Progenitor cell of endocrine pancreas (in vitro differentiated cells): ENCODE results near the gene EFEMP2. TPM values are rescaled to one million over a fixed set of nuclear protein-coding genes. Genes with fewer than 3 reads are reported as not detected.
A peak's percentile ranks its signal among the peaks of the same experiment; 100 is the strongest.

Experiments
- DNase-seq: peaks from one replicate; pipeline ENCODE4 v3.0.0; 2021; ENCODE audit warnings: low spot score; ENCODE audit not compliant: unreplicated experiment
- H3K27ac Mint-ChIP-seq: 2 replicates; pipeline ENCODE4 v1.8.0; 2021; ENCODE audit warnings: mild to moderate bottlenecking, moderate library complexity, mixed read lengths
- H3K27me3 Mint-ChIP-seq: 2 replicates; pipeline ENCODE4 v1.8.0; 2021; ENCODE audit warnings: mixed read lengths
- H3K36me3 Mint-ChIP-seq: 2 replicates; pipeline ENCODE4 v1.8.0; 2022; ENCODE audit warnings: mixed read lengths; ENCODE audit not compliant: insufficient read depth
- H3K4me1 Mint-ChIP-seq: 2 replicates; pipeline ENCODE4 v1.8.0; 2021; ENCODE audit warnings: low read depth, mixed read lengths
- H3K4me3 Mint-ChIP-seq: 2 replicates; pipeline ENCODE4 v1.8.0; 2021; ENCODE audit warnings: low read depth, mild to moderate bottlenecking, moderate library complexity, mixed read lengths
- H3K9me3 Mint-ChIP-seq: 2 replicates; pipeline ENCODE4 v1.8.0; 2021; ENCODE audit warnings: low read depth, mixed read lengths
- total RNA-seq: library from RNA; stranded (reverse); gene quantifications from 2 replicates; pipeline ENCODE4 v1.2.1, GENCODE V29; 2021
- TF ChIP-seq, protein P1 (sequence below): fragments of 200-600 bp; sonication (generic); IDR thresholded peaks from one replicate; pipeline ENCODE4 v1.5.0; 2021; ENCODE audit warnings: antibody characterized with exemption, mild to moderate bottlenecking; ENCODE audit not compliant: unreplicated experiment

The EFEMP2 gene
- total RNA-seq, 1 donor from 2014 or later, result 90.5 TPM

DNA sequence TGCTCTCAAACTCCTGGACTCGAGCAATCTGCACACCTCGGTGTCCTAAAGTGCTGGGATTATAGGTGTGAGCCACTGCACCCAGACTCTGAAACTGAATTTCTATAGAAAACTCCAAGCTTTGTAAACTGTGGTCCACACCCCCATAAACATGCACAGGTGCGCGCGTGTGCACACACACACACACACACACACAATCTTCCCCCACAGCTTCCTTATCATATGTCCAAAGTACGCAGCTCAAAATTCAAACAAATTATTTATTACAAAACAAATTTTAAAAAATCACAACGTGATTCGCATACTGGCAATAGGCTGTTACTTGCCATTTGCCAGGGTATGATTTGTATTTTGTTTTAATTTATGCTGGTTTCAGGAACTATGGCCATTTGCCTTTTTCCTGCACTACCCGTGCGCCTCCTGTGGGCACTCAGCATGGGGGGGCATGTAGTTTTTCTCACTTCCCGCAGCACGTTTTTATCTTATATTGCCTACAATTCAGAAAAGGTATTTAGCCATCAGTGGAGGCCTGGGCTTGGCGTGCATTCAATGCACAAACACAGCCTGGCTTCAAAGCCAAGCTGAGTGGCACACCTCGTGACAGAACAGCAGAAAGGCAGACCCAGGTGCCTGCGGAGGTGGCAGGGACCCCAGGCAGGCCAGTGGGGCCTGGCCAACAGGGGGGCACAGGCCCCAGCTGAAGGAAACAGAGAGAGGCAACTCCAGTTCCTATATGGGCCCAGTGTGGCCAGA is 49.6 kb downstream of the EFEMP2 start:
- no peak for DNase-seq
- Mint-ChIP-seq H3K27ac (no peak overlapping the region), H3K36me3 (no peaks in the 10 kb centered on the region), H3K4me3 (no peak overlapping the region), H3K27me3 (no peaks in the 10 kb centered on the region), H3K4me1 (no peaks in the 10 kb centered on the region), H3K9me3 (no peaks in the 10 kb centered on the region)
- TF ChIP-seq, protein P1, sequence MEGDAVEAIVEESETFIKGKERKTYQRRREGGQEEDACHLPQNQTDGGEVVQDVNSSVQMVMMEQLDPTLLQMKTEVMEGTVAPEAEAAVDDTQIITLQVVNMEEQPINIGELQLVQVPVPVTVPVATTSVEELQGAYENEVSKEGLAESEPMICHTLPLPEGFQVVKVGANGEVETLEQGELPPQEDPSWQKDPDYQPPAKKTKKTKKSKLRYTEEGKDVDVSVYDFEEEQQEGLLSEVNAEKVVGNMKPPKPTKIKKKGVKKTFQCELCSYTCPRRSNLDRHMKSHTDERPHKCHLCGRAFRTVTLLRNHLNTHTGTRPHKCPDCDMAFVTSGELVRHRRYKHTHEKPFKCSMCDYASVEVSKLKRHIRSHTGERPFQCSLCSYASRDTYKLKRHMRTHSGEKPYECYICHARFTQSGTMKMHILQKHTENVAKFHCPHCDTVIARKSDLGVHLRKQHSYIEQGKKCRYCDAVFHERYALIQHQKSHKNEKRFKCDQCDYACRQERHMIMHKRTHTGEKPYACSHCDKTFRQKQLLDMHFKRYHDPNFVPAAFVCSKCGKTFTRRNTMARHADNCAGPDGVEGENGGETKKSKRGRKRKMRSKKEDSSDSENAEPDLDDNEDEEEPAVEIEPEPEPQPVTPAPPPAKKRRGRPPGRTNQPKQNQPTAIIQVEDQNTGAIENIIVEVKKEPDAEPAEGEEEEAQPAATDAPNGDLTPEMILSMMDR, result no peak

DNA sequence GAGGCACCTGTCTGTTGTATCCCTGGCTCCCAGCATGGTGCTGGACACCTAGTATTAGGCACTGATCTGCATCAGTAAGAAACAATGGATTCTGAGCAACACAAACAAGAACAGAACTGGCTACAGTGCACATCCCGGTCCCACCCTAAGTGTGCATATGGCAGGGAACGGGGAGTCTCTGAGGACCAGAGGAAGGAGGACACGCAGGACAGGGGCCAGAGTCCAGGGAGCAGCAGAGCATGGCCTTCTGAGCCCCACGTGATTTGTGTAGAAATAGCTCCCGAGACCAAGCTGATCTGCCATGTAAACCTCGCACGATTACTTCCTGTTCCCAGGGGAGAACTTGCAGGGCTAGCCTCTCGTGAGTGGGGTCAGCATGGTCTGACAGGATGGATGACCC is 51.5 kb downstream of the EFEMP2 start:
- Mint-ChIP-seq H3K4me3 (no peak overlapping the region), H3K27ac (no peak overlapping the region)

DNA sequence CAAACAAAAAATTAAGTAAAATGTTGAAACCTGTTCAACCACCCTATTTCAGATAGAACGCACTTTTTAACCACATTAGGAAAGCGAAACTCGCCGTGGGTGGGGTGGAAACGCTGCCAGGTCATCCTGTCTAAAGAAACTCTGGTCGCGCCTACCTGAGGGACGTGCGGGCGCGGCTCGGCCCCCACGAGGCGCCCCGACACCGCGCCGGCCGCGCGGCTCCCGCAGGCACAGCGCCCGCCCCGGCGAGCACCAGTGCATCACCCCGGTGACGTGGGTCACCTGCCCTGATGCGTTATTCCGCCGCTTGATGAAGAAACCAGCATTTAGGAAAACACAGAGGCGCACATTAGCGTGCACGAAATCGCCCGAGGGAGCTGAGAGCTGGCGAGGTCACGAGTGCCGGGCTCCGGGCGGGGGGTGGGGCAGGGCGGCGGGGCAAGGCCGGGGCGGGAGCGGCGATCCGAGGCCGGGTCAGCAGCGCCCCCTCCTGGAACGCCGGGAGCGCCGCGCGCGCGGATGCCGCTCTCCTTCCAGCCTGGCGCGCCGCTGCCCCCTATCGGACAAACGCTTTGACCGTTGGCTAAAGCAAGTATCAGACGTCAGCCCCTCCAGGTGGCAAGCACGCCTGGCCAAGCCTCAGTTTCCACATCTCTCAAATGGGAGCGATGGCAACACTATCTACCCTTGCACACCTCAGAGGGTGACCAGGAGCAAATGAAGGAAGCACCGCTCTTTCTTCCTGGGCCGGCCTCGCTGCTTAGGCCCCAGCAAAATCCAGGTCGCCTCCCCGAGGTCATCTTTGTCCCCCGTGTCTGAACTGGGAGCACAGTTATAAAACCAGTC is 54.5 kb downstream of the EFEMP2 start:
- Mint-ChIP-seq H3K27me3 (no peaks in the 10 kb centered on the region), H3K27ac (peak overlapping the region; percentile 91), H3K4me1 (peaks cover 20% of the 10 kb centered on the region), H3K36me3 (peaks cover 6% of the 10 kb centered on the region), H3K4me3 (peak overlapping the region; percentile 80), H3K9me3 (no peaks in the 10 kb centered on the region)
- TF ChIP-seq, protein P1, result peak; percentile 100
- DNase-seq, result peak; percentile 96

More for the DNA sequence above, 51.5 kb downstream of the EFEMP2 start:
- Mint-ChIP-seq H3K27me3 (no peaks in the 10 kb centered on the region), H3K4me1 (peaks cover 4% of the 10 kb centered on the region), H3K36me3 (peaks cover 4% of the 10 kb centered on the region), H3K9me3 (no peaks in the 10 kb centered on the region)
- TF ChIP-seq, protein P1, result no peak
- DNase-seq, result no peak

DNA sequence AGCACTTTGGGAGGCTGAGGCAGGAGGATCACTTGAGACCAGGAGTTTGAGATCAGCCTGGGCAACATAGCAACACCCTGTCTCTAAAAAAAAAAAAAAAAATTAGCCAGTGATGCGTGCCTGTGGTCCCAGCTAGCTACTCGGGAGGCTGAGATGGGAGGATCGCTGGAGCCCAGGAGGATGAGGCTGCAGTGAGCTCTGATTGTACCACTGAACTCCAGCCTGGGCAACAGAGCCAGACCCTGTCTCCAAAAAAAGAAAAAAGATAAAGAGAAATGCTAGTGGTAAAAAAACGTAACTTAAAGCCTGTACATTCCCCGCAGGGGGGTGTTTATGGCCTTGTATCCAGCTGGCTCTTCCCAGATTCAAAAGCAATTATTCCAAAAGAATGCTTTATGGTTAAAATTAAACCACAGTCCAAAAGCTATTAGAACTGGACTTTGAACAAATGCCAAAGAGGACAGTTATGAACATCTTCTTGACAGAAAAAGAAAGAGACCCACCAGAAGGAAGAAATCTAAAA is 55.2 kb downstream of the EFEMP2 start:
- Mint-ChIP-seq H3K4me1 (peaks cover 20% of the 10 kb centered on the region), H3K4me3 (peak overlapping the region; percentile 80), H3K27me3 (no peaks in the 10 kb centered on the region), H3K9me3 (no peaks in the 10 kb centered on the region), H3K27ac (peak overlapping the region; percentile 91), H3K36me3 (peaks cover 6% of the 10 kb centered on the region)
- DNase-seq, result no peak
- TF ChIP-seq, protein P1, result no peak

DNA sequence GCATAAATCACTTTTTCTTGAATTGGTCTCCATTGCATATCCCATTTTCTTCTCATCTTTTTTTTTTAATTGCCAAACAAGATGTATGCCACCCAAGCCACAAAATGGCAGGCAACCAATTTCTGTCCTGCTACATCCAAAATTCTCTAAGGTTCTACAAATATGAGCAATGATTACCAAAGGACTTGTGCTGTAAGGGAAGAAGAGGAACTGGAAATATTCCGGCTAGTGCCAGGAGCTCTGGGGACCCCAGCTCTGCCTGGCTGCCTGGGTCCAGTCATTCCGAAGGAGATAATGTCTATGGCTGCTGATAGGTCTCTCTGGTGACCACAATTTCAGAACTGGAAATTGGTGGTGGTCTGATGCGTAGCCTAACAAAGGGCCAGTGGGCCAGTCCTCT is 55.9 kb downstream of the EFEMP2 start:
- Mint-ChIP-seq H3K27me3 (no peaks in the 10 kb centered on the region), H3K4me3 (peak overlapping the region; percentile 80), H3K27ac (no peak overlapping the region), H3K36me3 (peaks cover 6% of the 10 kb centered on the region), H3K9me3 (no peaks in the 10 kb centered on the region), H3K4me1 (peaks cover 20% of the 10 kb centered on the region)
- TF ChIP-seq, protein P1, result no peak
- DNase-seq, result no peak

Other genes starting within 250 kb of the EFEMP2 start
- gene SIPA1, start 234.7 kb downstream of the EFEMP2 start, total RNA-seq, result 19.5 and 20.2 TPM in 2 replicates
- gene RELA, start 209.9 kb downstream of the EFEMP2 start, total RNA-seq, result 54.2 and 54.5 TPM in 2 replicates
- gene KAT5, start 160.5 kb downstream of the EFEMP2 start, total RNA-seq, result 65.8 and 73.1 TPM in 2 replicates
- 38.5 and 44.0 TPM in 2 replicates for gene RNASEH2C, start 152.0 kb downstream of the EFEMP2 start, total RNA-seq
- gene AP5B1, start 91.8 kb downstream of the EFEMP2 start, total RNA-seq, result 18.4 and 19.3 TPM in 2 replicates
- gene OVOL1, start 85.7 kb downstream of the EFEMP2 start, total RNA-seq, result 12.4 and 12.7 TPM in 2 replicates
- gene SNX32, start 38.8 kb downstream of the EFEMP2 start, total RNA-seq, result 3.6 and 4.6 TPM in 2 replicates
- 864 and 890 TPM in 2 replicates for gene CFL1, start 14.6 kb downstream of the EFEMP2 start, total RNA-seq
- 55.5 and 60.5 TPM in 2 replicates for gene MUS81, start 12.4 kb downstream of the EFEMP2 start, total RNA-seq
- not detected in 2 replicates for gene CTSW, start 7.0 kb upstream of the EFEMP2 start, total RNA-seq
- 67.7 and 77.8 TPM in 2 replicates for gene FIBP, start 15.7 kb upstream of the EFEMP2 start, total RNA-seq
- 7.4 and 7.9 TPM in 2 replicates for gene CCDC85B, start 17.9 kb upstream of the EFEMP2 start, total RNA-seq
- gene FOSL1, start 27.6 kb upstream of the EFEMP2 start, total RNA-seq, result 1.7 and 2.6 TPM in 2 replicates
- gene C11orf68, start 46.3 kb upstream of the EFEMP2 start, total RNA-seq, result 23.9 and 28.6 TPM in 2 replicates
- gene DRAP1, start 46.6 kb upstream of the EFEMP2 start, total RNA-seq, result 61.5 and 65.8 TPM in 2 replicates
- not detected in 2 replicates for gene TSGA10IP, start 72.7 kb upstream of the EFEMP2 start, total RNA-seq
- 51.2 and 53.1 TPM in 2 replicates for gene SART1, start 88.9 kb upstream of the EFEMP2 start, total RNA-seq
- 40.1 and 42.6 TPM in 2 replicates for gene EIF1AD, start 129.4 kb upstream of the EFEMP2 start, total RNA-seq
- gene BANF1, start 129.7 kb upstream of the EFEMP2 start, total RNA-seq, result 200 and 222 TPM in 2 replicates
- gene CST6, start 139.2 kb upstream of the EFEMP2 start, total RNA-seq, result not detected in 2 replicates
- gene CATSPER1, start 153.7 kb upstream of the EFEMP2 start, total RNA-seq, result not detected in 2 replicates
- 3.9 and 4.8 TPM in 2 replicates for gene GAL3ST3, start 176.4 kb upstream of the EFEMP2 start, total RNA-seq
- 211 and 216 TPM in 2 replicates for gene SF3B2, start 179.6 kb upstream of the EFEMP2 start, total RNA-seq
- gene PACS1, start 197.5 kb upstream of the EFEMP2 start, total RNA-seq, result 68.3 and 72.3 TPM in 2 replicates